Gastroesophageal sphincter (tissue), 4 donors: Measurements from ENCODE around the gene SRP9. TPM values are rescaled to one million over a fixed set of nuclear protein-coding genes. Genes with fewer than 3 reads are reported as not detected.

Experiments
- ATAC-seq: fragments of 150-250 bp; one replicate; pipeline ENCODE4 v1.9.1; 2016; ENCODE audit warnings: mild to moderate bottlenecking, moderate library complexity
- H3K27ac ChIP-seq, 4 donors: fragments of 200-600 bp; sonication (generic) in 3 of 4; 1 replicate in 3 of 4; 2 replicates in 1 of 4; pipeline ENCODE4 v1.5.1; 2016 to 2019
- H3K27me3 ChIP-seq: fragments of 200-600 bp; sonication (generic); one replicate; pipeline ENCODE4 v1.5.1; 2019
- H3K36me3 ChIP-seq, 2 donors: fragments of 200-600 bp; sonication (generic); one replicate each; pipeline ENCODE4 v1.5.1; 2019; ENCODE audit warnings: control low read depth in 1 of 2
- H3K4me1 ChIP-seq, 3 donors: fragments of 200-600 bp; sonication (generic); 1 replicate in 2 of 3; 2 replicates in 1 of 3; pipeline ENCODE4 v1.5.1; 2016 to 2019; ENCODE audit warnings: control low read depth in 2 of 3
- H3K4me3 ChIP-seq, 2 donors: fragments of 200-600 bp; sonication (generic); one replicate each; pipeline ENCODE4 v1.5.1; 2019; ENCODE audit warnings: mild to moderate bottlenecking in 1 of 2, moderate library complexity in 1 of 2
- H3K9me3 ChIP-seq, 3 donors: fragments of 200-600 bp; sonication (generic); one replicate each; pipeline ENCODE4 v1.5.1; 2017 to 2019; ENCODE audit warnings: control low read depth in 2 of 3
- EP300 ChIP-seq: sonication (generic); formaldehyde crosslinking; IDR thresholded peaks from one replicate; pipeline ENCODE4 v1.6.1; 2017; ENCODE audit warnings: antibody characterized with exemption, mild to moderate bottlenecking
- POLR2A ChIP-seq, 2 donors: fragments of 450-650 bp; IDR thresholded peaks; one replicate each; pipeline ENCODE4 v1.6.1; 2017; ENCODE audit warnings: antibody characterized with exemption in 2 of 2, mild to moderate bottlenecking in 2 of 2, moderate library complexity in 1 of 2
- POLR2AphosphoS5 ChIP-seq: sonication (generic); formaldehyde crosslinking; IDR thresholded peaks from one replicate; pipeline ENCODE4 v1.6.1; 2017; ENCODE audit warnings: antibody characterized with exemption
- WGBS, 2 donors: methylation state at CpG; one replicate each; pipeline ENCODE4 v1.1.5; 2018; ENCODE audit warnings: low coverage in 1 of 2; 5-methylcytosine and 5-hydroxymethylcytosine counted together
- total RNA-seq, 4 donors: library from RNA; depleted of rRNA; stranded (reverse); fragments of >200 nt; gene quantifications; one replicate each; pipeline ENCODE4 v1.1.0, GENCODE V29; 2016
- TF ChIP-seq, protein P1 (sequence below), 4 experiments: fragments of 200-600 bp in 2 of 4; fragments of 450-650 bp in 2 of 4; sonication (generic) in 1 of 4; IDR thresholded peaks; one replicate each; pipeline ENCODE4 v1.5.1; 2017 to 2019; ENCODE audit warnings: antibody characterized with exemption in 4 of 4, mild to moderate bottlenecking in 2 of 4, moderate library complexity in 2 of 4

Gene SRP9
- total RNA-seq, 4 donors from 2014 or later, result 146 to 260 (median 216) TPM

DNA sequence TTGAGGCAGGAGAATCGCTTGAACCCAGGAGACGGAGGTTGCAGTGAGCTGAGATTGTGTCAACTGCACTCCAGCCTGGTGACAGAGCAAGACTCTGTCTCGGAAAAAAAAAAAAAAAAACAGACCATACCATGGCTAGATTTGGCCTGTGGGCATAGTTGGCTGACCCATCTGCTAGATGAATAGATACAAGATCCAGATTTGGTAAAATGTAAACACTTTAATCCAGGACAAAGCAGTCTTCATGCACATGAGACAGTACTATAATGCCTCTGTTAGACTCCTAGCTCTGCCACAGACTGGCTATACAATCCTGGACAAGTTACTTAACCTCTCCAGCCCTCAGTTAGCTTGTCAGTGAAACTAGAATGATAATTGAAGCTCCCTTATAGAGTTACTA, 27.9 kb upstream of the SRP9 start:
- Histone ChIP-seq H3K27ac (no peak overlapping the region), H3K27me3 (no peaks in the 10 kb centered on the region), H3K4me1 (peaks cover 0 to 46% (median 18%) of the 10 kb centered on the region in 3 donors), H3K9me3 (no peaks in the 10 kb centered on the region), H3K4me3 (no peak overlapping the region), H3K36me3 (no peaks in the 10 kb centered on the region)
- TF ChIP-seq, protein P1, sequence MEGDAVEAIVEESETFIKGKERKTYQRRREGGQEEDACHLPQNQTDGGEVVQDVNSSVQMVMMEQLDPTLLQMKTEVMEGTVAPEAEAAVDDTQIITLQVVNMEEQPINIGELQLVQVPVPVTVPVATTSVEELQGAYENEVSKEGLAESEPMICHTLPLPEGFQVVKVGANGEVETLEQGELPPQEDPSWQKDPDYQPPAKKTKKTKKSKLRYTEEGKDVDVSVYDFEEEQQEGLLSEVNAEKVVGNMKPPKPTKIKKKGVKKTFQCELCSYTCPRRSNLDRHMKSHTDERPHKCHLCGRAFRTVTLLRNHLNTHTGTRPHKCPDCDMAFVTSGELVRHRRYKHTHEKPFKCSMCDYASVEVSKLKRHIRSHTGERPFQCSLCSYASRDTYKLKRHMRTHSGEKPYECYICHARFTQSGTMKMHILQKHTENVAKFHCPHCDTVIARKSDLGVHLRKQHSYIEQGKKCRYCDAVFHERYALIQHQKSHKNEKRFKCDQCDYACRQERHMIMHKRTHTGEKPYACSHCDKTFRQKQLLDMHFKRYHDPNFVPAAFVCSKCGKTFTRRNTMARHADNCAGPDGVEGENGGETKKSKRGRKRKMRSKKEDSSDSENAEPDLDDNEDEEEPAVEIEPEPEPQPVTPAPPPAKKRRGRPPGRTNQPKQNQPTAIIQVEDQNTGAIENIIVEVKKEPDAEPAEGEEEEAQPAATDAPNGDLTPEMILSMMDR (IDR thresholded peaks at IDR 0.05), result no peak
- TF ChIP-seq EP300, result no peak
- no peak for TF ChIP-seq POLR2AphosphoS5
- TF ChIP-seq POLR2A (IDR thresholded peaks at IDR 0.05), result no peak
- ATAC-seq, result no peak
- 90% methylated on average over 2 of the region's 3 CpGs; no CpG with 5 or more reads in 1 of the 2 donors for WGBS, 2 donors

DNA sequence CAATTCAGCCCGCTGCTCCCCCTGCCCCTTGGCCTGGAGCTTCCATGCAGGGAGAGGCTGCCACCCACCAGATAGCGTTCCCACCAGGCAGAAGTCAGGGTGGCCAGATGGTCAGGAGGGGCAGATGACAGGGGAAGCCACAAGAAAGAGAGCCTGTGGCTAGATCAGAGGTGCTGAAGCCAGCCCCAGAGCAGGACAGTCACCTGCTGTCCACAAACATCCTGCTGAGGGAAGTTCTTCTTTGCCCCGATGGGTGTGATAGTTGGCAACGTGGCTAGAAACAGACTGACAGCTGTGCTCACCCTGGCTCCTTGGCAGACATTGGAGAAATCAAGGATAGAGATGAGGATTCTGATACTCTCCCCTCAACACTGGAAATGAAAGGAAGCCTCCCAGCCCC, 27.2 kb upstream of the SRP9 start:
- Histone ChIP-seq H3K9me3 (no peaks in the 10 kb centered on the region), H3K4me3 (no peak overlapping the region), H3K27ac (no peak overlapping the region), H3K4me1 (peaks cover 0 to 39% (median 18%) of the 10 kb centered on the region in 3 donors), H3K36me3 (no peaks in the 10 kb centered on the region), H3K27me3 (no peaks in the 10 kb centered on the region)
- TF ChIP-seq POLR2AphosphoS5 (no peak), EP300 (no peak), POLR2A (IDR thresholded peaks at IDR 0.05) (no peak)
- TF ChIP-seq, protein P1 (IDR thresholded peaks at IDR 0.05), result no peak
- WGBS, 2 donors, result 19 to 43% methylated on average over 2 of the region's 4 CpGs
- ATAC-seq, result no peak

DNA sequence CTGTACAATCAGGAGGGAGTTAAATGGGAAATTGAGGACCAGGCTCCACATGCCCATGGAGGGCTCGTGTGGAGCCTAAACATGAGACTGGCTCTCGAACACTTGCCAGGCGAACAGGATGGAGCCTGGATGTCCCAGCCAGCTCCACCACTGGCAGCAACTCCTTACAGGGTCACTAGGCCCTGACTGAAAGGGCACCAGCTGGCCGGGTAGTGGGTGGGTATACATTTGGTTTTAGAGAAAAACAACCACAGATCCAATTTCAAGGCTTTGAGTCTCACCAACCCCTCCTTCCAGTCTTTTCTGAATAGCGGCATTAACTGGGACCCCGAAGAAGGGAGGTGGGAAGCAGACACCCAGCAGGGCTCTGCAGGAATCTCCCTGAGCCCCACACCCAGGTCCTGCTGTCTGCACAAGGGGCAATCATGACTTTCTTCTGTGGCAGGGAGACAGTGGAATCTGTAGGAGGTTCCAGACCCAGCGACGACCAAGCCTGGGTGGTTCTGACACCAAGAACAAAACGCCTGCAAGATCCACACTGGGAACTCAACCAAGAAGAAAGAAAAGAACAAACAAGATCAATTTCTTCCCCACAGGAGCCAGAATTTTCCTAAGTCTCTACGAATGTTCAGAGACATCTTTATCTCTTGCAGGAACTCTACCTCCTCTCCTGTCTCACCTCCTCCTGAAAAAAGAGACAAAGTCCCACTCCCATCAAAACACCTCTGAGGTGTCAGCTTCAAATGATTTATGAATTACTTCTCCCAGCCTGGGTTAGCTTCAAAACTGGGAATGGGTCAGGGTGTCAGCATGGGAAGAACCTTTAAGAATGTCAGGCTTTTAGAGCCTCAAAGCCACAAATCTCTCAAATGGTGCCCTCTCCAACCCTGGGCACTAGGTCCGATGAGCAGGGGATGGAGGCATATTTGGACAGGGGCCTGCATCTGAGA, 26.5 kb upstream of the SRP9 start:
- 57 to 73% methylated on average over 1 to 5 of the region's 11 CpGs for WGBS, 2 donors
- Histone ChIP-seq H3K27me3 (no peaks in the 10 kb centered on the region), H3K4me3 (no peak overlapping the region), H3K36me3 (no peaks in the 10 kb centered on the region), H3K27ac (no peak overlapping the region), H3K9me3 (no peaks in the 10 kb centered on the region), H3K4me1 (peaks cover 0 to 31% (median 18%) of the 10 kb centered on the region in 3 donors)
- ATAC-seq, result no peak
- TF ChIP-seq, protein P1 (IDR thresholded peaks at IDR 0.05), result no peak
- TF ChIP-seq POLR2AphosphoS5, result no peak
- TF ChIP-seq POLR2A (IDR thresholded peaks at IDR 0.05), result no peak
- TF ChIP-seq EP300, result no peak

DNA sequence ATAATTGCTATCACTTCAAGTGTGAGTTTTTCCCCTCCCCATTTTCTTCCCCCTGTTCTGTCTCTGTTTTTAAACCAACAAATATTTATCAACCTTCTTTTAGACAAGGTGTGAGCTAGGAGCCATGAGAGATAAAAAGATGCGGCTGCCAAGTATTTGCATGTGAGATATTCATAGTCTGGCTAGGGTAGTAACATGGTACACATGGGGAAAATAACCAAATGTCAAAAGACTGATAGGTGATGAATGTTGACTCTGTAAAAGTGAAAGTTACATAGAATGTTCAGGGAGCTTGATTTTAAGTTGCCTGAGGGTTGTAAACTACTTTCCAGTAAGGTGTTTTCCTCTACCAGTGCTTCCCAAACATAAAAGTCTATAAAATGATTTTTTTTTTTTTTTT, 25.4 kb upstream of the SRP9 start:
- no peaks in the 10 kb centered on the region for H3K9me3 ChIP-seq
- no peak overlapping the region for H3K27ac ChIP-seq
- no peak for ATAC-seq
- TF ChIP-seq, protein P1 (IDR thresholded peaks at IDR 0.05), result no peak
- TF ChIP-seq POLR2A (IDR thresholded peaks at IDR 0.05), result no peak
- H3K27me3 ChIP-seq, result no peaks in the 10 kb centered on the region
- no peak overlapping the region for H3K4me3 ChIP-seq
- H3K36me3 ChIP-seq, result no peaks in the 10 kb centered on the region
- H3K4me1 ChIP-seq, result peaks cover 0 to 20% (median 14%) of the 10 kb centered on the region in 3 donors
- 100% methylated on average over 1 of the region's 1 CpG for WGBS, 2 donors
